ENCODE data around the gene EVL.
A peak's percentile ranks its signal among the peaks of the same experiment; 100 is the strongest.

EVL gene

DNA sequence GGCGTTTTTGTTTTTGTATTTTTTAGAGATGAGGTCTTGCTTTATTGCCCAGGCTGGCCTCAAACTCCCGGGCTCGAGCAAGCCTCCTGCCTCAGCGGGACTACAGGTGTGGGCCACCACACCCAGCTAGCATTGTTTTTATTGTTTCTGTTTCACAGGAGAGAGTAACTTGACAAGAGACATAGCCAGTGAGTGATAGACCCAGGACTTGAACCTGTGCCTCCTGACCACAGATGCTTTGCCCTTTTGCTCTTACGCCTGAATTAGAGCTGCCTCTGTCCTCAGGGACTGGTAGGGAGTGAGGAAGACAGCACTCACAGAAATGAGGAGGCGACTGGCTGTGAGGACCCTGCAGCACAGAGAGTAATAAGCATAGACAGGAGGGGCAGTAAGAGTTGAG, 2.3 kb downstream of the EVL start:
- DNase-seq, result no peak

DNA sequence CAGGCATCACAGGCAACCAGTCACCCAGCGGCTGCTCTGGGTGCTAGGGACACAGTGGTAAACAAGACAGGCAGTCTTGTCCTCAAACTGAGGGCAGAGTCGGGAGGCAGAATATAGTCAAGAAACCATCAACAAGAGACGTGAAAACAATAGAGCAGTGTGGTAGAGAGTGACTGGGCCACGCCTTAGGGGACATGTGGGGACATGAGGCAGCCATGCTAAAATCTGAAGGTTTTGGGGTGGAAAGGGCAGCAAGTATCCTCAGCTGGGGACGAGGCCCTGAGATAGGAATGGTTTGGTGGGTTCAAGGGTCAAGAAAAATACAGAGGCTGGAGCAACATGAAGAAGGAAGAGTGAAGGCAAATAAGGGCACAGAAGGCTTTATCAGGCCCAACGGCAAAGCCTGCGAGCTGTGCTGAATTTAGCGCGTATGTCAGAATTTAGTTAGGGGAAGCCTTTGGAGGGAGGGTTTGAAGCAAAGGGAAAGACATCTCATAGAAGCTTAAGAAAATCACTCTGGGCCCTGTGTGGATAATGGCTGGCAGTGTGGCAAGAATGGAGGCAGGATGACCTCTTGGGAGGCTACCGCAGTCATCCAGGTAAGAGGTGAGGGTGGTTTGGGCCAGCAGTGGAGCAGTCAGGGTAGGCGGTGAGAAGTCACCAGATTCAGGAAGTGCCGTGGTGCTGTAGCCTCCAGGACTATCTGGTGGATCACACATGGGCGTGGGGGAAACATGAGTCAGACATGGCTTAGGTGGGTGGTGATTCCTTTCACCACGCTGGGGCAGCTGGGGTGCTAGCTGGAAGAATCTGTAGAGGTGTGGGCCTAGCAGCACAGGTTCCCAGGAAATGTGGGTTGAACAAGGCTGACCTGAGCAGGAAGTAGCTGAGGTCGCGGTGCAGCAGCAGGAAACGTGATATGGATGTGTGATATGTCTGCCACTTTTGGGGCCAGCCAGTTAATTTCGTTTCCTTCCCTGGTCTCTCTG, 3.0 kb downstream of the EVL start:
- peak; percentile 85 for DNase-seq

DNA sequence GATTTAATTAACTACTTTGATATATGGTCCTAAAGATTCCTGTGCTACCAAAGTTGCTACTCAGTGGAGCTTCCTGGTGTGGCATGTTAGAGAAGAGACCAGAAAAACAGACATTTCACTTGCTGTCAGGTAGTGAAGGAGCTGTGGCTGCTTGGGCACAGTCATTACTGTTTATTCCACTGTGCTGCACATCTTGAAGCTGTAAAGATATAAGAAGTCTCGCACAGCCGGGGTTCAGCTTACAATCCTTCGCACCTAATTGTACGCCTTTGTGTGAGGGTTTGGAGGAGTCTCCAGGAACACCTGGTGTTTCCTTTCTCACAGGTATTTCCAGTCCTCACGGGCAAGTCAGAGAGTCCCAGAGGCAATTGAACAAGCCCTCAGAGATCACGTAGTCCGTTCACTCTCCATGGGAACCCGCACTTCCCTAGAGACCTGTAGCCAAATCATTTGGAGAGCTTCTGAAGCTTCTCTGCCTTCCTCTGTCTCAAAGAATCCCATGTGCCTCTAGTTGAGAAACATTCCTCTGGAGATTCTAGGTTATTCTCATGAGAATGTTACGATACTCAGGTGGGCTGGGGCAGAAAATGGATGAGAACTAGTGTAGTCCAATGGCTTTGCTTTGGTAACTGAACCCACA, 4.1 kb downstream of the EVL start:
- DNase-seq, result no peak

DNA sequence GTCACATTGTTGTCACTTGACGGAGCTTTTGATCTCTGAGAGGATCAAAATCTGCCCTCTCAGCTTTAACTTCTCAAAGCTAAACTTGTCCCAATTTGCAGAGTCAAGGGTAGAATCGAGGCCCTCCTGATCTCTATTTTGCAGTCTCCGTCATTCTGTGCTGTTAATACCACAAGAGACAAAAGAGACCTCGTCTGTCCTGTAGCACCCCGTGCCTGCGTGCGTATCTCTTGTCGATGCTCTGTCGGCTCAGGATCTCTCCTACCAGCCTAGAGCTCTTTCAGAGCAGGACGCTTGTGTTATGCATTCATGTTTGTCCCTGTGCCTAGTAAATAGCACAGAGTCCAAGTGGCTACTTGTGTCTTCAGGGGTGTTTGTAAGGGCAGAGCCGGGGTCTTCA, 5.1 kb downstream of the EVL start:
- DNase-seq, result peak; percentile 55

DNA sequence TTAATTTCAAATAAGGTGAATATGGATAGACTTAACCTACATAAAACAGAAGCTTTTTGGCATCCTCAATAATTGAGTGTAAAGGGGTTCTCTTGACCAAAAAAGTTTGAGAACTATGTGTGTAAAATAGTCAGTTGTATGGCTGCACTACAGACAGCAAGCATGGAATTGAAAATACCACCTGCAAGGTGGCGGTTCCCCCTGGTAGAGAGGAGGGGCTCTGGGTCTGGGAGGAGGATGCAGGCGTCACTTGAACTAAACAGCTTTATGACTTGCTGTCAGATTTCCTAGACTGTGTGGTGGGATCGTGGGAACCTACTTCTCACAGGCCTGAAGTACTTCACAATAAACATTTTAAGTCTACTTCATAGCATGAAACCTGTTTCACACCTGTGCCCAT, 6.3 kb downstream of the EVL start:
- DNase-seq, result no peak

DNA sequence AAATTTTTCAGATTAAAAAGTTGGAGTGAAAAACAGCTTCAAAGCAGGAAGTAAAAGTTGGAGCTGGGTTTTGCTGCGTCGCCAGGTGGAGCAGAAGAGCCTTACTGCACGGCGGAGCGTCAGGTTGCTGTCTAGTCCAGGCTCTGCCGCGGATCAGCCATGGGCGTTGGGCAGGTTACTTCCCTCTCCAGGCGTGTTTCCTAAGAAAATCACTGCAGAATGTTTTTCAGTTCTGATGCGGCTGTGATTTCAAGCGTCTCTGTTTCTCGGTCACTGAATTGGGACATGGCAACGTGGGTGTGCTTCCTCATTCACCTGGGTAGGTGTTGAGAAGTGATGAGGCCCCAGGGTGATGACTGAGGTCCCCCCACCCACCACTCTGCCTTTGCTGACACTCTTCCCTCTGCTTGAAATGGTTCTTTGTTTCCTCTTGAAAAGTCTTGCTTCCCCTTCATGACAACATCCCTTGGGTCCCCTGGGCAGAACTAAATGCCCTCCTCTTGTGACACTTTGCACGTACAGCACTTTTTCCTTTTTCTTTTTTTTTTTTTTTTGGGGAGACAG, 7.6 kb downstream of the EVL start:
- peak; percentile 67 for DNase-seq

DNA sequence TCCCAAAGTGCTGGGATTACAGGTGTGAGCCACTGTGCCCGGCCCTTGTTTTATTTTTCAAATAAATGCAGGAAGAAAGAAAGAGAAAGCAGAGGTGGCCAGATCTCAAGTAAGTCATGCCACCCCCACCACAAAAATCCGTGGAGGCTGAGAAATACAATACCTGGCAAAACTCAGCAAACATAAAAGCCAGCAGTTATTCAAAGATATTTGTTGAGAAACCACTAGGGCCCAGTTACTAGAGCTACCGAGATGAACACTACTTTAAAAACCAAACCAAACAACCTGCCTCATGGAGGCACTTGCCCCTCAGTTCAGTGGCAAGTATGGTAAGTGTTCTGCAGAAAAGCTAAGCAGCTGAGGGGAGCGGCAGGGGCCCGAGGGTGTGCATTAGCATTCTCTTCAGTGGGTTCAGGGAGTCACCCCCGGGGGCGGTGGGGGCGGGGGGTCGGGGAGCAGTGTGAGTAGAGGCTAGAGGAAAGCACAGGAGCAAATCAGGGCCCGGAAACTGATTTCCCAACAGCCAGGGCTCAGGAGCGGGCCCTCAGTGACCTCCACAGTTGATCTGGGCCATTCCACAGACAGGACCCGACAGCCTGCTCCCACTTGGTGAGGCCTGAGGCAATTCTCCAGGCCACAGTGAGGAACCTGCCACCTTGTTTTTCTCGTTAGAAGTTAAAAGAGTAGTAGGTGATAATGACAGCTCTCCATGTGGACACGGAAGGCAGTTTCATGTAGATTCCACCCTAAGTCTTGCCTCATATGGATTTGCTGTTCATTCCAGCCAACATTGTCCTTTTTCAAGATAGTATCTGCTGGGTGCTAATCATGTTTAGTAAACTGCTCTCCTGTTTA, 8.6 kb downstream of the EVL start:
- no peak for DNase-seq

DNA sequence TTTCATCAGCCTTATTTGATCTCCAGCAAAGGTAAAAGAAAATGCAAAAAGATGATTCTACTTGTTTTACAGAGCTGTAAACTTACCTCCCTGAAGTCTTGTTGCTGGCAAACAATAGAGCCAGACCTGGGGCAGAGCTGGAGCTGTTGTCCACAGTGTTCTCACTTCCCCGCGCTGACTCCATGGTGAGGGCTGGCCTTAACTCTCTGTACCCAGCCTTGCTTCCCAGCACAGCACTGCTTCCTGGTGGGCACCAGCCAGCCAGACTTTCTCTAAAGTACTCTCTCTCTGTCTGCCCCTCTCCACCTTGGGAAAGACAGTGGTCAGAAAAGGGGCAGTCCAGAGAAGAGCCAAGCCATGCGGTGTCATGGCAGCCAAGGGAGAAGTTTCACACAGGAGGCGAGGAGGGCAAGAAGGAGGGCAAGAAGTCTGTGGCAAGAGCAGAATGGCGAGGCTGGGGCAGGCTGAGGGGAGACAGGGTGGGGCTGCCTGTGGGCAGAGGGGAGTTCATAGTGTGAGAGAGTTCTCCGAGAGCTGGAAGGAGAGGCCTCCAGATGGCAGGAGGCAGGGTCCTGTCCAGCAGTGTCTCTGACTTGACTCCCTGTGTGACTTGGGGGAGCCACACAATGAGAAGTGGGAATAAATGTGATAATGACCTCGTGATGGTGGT, 9.3 kb downstream of the EVL start:
- no peak for DNase-seq

DNA sequence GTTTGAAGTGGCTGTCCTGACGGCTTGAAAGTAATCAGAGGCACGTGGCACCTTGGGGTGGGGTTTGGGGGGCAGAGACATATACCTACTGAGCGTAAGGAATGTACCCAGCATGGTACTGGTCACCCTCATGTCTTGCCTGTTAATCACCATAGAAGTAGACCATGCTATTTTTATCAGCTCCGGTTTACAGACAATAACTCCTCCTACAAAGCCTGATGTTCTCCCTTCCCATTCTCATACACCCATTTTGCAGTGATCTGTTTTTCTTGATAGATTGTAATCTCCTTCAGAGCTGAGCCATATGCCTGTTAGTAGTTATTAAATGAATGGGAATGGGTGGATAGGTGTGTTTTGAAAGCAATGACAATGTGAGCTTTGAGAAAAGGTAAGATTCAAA, 10.5 kb downstream of the EVL start:
- DNase-seq, result no peak

DNA sequence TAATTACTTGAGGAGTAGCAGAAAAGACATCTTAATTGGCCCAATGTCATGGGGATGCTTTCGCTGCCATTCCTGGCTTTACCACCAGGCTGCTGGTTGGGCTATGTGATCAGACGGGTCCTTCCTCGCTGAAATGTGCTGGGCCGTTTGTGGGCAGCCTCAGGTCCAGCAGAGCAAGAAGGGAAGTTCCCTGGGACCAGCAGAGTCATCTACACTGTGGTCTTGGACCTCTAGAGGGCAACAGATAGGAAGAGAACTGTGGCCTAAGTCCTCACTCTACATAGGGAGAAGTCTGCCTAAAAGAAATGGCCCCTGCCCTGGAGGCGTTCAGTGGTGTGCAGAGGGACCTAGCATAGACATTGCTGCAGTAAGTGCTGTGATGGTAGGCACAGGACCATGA, 10.9 kb downstream of the EVL start:
- DNase-seq, result no peak

DNA sequence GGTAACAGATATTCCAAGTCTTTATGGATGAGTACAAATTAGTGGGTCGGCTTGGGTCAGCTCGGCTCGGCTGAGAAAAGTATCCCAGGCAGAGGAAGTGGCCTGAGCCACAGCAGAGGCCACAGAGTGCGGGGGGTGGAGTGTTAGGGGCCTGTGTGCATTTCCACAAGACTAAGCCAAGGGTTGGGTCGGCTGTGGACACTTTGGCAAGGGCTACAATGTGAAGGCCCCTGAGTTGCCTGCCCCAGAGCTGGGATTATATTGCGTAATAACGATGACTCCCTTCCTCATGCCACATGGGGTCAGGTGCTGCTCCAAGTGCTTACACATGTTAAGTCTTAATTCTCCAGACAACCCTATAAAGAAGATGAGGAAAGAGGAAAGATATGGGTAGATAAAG, 11.4 kb downstream of the EVL start:
- DNase-seq, result no peak

DNA sequence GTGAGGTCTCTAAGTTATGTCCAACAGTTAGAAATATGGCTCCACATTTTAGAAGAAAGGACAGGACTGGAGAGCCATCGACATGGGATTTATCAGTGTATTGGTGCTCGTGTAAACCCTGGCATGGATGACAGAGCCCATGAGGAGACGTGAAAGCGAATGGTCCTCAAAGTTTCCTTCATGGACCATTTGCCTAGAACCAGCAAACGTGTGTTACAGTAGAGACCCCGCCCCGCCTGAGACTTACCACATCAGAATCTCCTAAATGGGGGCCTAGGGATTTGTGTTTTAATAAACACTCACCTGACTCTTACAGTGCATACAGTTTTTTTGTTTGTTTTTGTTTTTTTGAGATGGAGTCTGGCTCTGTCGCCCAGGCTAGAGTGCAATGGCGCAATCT, 12.2 kb downstream of the EVL start:
- no peak for DNase-seq

DNA sequence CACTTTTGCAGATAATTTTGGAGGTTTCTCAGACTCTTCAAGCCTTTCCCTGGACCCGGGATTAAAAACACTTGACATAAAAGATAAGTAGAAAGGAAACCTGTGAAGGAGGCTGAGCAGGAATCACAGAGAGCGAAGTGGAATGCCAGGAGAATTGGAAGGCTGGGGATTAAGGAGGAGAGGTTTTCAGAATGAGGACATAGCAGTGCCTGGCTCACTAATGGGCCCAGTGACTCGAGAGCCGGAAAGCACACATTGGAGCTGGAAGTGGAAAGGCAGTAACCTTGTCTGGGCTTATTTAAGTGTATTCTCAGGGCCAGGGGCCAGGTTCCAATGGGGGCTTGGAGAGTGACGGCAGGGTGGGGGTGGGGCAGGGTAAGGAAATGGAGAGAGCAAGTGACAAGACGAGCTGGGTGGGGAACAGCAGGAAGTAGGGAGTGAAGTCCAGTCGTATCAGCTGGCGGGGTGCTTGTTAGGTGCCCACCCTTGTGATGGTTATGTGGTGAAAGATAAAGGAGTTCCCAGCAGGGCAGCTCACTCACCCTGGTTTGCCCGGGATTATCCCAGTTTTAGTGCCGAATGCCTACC, 13.1 kb downstream of the EVL start:
- no peak for DNase-seq

DNA sequence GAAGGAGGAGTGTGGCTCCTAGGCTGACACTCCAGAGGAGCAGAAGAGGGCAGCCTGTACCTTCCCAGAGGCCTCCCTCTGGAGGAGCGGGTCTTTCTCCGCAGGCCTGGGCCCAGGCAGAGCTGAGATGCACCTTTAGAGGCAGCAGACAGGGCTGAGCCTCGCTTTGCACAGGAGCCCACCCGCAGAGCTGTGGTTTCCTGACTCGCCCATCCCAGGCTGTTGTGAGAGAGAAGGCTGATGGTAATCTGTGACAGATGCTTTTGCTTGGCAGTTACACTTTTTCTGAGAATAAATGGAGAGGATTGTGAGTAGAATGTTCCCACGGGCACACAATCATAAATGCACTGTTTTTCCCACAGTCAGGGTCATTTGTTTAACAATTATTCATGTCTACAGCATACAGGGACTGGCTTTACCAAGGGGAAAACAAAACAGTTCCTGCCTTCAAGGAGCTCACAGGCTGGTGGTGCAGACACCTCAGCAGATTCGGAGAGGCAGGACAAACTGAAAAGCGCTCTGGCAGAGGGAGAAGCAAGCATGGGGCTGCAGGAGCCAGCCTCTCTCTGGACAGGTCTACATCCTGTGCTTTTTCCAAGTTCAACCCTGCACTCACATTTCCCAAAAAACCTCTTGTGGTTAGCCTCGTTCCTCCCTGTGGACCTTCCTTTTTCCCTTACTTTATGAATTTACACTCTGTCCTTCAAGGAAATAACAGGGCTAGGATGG, 13.9 kb downstream of the EVL start:
- peak; percentile 83 for DNase-seq

DNA sequence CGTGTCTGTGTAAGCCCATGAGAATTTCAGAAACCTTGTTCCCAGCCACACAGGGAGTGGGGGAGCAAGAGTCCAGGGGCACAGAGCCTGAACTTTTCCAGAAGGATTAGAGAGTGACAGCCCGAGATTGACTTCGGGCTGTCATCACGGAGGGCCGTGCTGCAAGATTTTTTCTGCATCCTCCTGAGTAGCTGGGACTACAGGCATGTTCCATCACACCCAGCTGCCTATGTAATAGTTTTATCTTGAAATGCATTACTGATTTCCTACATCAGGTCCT, 14.4 kb downstream of the EVL start:
- DNase-seq, result no peak

DNA sequence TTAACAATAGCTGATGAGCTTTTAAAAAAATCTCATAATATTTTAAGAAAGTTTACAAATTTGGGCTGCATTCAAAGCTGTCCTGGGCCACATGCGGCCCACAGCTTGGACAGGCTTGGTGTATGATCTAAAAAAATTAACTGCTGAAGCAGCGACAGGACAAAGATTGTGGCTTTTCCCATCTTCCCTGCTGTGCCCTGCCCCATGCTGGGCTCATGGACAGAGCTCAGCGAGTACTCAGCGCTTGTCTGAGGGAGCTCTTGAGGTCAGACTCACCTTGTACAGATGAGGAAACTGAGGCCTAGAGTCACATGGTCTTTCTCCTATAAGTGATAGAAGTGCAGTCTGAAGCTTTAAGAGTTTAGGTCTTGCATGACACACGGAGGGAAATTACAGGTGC, 15.0 kb downstream of the EVL start:
- no peak for DNase-seq

DNA sequence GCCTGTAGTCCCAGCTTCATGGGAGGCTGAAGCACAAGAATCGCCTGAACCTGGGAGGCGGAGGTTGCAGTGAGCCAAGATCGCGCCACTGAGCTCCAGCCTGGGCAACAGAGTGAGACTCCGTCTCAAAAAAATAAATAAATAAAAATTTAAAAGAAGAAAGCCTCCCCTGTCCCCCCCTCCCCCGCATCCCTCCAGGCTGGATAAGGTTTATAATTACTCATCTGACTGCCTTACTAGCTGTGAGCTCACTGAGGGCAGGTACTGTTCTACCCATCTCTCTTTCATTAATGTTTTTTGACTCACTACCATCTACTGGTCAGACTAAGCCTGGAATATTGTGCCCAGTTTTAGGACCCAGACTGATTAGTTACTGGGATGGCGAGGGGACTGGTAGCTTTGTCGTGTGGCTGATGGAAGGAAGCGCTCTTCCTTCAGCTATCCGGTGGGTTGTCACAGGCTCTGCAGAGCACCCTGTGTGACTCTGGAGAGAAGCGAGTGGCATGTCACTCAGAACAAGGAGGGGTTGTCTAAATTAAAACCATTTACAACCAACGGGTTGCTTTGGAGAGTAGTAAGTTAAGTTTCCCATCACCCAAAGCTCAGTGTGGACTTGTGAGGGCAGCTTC, 16.9 kb downstream of the EVL start:
- DNase-seq, result no peak

DNA sequence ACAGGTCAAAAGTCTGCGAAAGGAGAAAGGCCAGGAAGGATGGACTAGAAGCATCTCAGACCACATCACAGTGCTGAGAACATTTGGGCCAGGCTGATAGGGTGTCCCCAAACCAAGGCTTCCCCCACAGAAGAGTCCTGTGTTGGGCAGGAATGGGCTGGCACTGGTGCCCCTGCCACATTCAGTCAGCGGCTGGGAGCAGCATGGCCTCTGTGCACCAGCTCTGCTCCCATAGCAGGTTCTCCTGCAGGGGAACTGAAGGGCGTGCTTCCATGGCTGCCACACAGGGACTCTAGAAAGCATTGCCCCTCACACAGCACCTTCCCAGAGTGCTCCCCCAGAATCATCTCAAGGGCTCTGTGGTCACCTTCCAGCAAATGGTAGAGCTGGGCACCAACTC, 17.5 kb downstream of the EVL start:
- no peak for DNase-seq

DNA sequence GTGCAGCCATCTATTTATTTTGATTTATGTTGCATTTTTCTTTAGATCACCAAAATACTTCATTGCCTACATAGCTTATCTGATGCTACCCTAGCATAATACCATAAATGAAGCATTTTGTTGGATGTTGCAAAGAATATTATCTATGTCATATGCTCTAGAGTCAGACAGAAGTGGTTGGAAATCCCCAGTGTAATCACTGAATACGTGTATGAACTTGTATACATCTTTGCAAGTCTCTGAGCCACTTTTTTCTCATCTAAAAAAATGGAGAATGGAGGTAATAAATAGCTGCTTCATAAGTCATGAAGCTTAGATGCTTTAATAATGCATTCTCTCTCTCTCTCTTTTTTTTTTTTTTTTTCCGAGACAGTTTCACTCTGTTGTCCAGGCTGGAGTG, 18.5 kb downstream of the EVL start:
- DNase-seq, result no peak

DNA sequence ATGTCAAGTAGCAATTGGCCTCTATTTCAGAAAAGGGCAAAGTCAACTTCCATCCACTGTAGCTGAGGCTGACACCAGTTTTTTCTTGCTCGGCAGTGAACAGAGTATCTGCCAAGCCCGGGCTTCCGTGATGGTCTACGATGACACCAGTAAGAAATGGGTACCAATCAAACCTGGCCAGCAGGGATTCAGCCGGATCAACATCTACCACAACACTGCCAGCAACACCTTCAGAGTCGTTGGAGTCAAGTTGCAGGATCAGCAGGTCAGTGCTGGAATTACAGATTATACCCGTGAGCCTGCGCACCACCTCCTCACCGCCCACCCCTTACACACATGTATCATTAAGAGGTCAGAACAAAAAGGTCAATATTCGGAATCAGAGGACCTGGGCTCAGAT, 19.4 kb downstream of the EVL start:
- DNase-seq, result no peak

DNA sequence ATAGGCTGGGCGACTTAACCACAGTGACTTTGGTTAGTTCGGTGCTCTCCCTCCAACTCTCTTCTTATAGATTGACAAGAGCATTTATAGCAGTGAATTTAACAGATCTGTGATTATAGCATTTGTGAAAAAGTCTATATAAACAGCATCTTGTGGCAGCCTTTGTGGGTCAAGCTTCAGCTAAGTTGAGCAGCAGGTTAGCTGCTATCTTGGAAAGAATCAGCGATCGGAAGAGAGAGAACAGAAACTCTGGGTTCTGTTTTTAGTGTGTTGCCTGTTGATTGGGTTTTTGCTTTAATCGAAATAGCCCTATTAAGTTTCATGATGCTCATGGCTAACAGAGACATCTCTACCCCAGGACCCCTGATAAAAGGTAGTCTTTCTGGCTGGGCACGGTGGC, 20.2 kb downstream of the EVL start:
- DNase-seq, result no peak

Data from activated CD4-positive, alpha-beta T cell treated with anti-CD3 and anti-CD28 coated beads, Interleukin-2, amount 50 U/mL, for 1 hour (primary cell).